GM19351 (cell line): Measurements from ENCODE around the gene KIF9.
"Not testable (repeated sequence)": the region's sequence is repeated elsewhere in the genome, so short reads cannot be mapped to it uniquely, and the experiment has no call there.

Experiments
- ATAC-seq: cut with Tn5 transposase; IDR thresholded peaks from one replicate; pipeline ENCODE4 v1.9.1; 2021; ENCODE audit warnings: mild to moderate bottlenecking, moderate library complexity; ENCODE audit not compliant: unreplicated experiment

Gene KIF9, protein sequence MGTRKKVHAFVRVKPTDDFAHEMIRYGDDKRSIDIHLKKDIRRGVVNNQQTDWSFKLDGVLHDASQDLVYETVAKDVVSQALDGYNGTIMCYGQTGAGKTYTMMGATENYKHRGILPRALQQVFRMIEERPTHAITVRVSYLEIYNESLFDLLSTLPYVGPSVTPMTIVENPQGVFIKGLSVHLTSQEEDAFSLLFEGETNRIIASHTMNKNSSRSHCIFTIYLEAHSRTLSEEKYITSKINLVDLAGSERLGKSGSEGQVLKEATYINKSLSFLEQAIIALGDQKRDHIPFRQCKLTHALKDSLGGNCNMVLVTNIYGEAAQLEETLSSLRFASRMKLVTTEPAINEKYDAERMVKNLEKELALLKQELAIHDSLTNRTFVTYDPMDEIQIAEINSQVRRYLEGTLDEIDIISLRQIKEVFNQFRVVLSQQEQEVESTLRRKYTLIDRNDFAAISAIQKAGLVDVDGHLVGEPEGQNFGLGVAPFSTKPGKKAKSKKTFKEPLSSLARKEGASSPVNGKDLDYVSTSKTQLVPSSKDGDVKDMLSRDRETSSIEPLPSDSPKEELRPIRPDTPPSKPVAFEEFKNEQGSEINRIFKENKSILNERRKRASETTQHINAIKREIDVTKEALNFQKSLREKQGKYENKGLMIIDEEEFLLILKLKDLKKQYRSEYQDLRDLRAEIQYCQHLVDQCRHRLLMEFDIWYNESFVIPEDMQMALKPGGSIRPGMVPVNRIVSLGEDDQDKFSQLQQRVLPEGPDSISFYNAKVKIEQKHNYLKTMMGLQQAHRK

GRCh38 chr3:47282424-47283192 is at the start of gene KIF9, which contains the start of gene KLHL18:
KIF9 (minus strand) TSS chr3:47282799; CDS start chr3:47277374, 5,425 bp downstream.
KLHL18 (plus strand) TSS chr3:47282944; CDS start chr3:47282966, 22 bp downstream.
- ATAC-seq = peak; percentile 79

DNA sequence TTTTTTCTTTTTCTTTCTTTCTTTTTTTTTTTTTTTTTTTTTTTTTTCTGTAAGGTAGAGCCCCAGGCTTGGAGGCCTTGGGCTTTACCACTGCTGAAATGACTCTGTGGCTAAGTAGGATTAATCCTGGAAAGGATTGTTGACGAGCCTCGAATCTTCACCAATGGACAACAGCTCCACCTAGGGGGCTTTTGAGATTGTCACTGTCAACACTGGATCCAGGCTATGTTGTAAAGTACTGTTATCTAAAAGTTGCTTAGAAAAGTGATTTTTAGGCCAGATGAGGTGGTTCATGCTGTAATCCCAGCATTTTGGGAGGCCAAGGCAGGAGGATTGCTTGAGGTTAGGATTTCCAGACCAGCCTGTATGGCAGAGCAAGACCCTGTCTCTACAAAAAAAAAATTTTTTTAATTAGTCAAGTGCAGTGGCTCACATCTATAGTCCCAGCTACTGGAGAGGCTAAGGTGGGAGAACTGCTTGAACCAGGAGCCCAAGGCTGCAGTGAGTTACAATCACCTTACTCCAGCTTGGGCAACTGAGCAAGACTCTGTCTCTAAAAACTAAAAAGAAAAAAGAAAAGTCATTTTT is 41.8 kb upstream of the KIF9 start:
- no peak for ATAC-seq

DNA sequence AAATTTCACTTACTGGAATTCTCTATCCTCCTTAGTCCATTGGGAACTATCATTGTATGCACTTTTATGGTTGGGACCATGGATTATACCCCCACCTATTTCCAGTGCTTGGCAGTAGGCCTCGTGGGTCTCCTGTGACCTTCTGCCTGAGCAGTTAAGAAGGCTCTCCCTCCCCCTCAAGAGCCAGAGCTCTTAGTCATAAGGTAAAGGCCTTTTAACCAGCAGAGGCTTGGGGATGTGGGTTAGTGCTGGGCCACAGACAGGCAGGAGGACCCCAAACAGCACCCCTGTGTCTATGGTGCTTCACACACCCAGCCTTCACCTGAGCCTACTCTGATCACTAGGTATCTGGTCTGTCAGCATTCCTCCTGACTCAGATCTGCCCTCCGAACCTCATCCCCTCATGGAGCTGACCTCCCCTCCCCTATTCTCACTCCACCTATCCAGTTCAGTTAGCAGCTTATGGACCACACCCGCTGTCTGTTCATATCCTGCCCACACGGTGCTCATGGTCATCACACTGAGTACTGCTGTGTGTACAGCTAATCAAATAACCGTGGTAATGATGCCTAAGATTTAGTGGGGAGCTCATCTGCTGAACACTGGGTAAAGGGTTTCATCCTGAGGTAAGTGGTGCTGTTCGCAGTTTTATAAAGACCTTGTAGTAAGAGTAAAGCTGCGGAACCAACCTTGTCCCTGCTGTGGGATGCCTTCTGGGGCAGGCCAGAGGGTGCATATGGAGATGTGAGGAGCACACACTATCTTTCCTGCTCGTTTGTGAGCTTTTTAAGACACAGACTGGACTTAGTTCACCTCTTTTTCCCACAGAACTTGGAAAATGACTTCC is 41.1 kb upstream of the KIF9 start:
- no peak for ATAC-seq

DNA sequence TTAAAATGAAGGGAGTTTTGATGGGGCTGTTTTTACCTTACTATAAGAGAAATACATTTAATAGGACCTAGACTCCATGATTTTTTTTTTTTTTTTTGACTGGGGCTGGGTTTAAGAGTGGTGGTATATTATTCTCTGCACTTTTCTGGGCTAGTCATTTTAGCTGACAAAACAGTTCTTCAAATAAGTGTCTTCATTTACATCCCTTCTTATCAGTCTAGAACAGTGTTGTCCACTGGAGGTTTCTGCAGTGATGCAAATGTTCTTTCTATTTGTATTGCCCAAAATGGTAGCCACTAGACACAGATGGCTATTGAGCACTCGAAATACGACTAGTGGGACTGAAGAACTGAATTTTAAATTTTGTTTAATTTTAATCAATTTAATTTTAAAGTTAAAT is 37.4 kb upstream of the KIF9 start:
- no peak for ATAC-seq

DNA sequence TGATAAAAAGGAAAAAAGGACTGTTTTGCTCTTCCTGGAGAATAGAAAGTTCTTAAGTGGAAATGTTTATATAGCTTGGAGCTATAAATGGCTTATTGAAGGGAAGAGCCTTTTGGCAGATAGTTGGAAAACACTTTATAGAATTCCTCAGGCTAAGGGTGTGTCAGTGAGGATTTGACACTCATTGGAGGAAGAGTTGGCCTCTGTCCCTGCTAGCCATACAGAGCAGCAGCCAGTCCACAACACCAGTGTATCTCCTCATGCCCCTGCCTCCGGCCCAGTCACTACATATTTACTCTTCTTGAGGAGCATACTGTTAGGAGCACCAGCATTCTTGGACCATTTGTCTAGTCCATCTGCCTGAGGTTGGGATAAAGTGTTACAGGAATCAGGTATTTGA is 36.3 kb upstream of the KIF9 start:
- no peak for ATAC-seq

- ATAC-seq = not testable (repeated sequence)
Observed at GRCh38 chr3:47316151-47316550, 33.6 kb upstream of the KIF9 start.

- ATAC-seq = no peak
Observed at GRCh38 chr3:47315069-47315647, 32.6 kb upstream of the KIF9 start.

DNA sequence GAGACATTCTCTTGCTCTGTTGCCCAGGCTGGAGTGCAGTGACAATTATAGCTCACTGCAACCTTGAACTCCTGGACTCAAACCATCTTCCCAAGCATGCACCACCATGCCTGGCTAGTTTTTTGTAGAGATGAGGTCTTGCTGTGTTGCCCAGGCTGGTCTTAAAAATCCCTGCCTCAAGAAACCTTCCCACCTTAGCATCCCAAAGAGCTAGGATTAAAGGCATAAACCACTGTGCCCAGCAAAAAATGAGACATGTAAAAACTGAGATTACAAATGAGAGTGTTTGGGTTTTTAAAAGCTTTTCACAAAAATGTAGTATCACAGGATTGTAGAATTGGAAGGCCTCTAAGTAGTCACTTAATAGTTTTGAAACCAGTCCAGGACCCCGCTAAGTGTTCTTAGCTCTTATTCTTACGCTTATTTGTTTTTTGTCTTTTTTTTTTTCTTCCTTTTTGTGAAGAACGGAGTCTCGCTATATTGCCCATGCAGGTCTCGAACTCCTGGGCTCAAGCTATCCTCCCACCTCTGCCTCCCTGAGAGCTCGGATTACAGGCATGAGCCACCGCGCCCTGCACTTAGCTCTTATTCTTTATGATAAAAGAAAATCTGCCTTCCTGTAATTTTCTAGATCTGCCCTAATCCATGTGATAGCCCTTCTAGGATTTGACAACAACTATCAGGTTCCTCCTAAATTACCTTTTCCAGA is 31.6 kb upstream of the KIF9 start:
- no peak for ATAC-seq

DNA sequence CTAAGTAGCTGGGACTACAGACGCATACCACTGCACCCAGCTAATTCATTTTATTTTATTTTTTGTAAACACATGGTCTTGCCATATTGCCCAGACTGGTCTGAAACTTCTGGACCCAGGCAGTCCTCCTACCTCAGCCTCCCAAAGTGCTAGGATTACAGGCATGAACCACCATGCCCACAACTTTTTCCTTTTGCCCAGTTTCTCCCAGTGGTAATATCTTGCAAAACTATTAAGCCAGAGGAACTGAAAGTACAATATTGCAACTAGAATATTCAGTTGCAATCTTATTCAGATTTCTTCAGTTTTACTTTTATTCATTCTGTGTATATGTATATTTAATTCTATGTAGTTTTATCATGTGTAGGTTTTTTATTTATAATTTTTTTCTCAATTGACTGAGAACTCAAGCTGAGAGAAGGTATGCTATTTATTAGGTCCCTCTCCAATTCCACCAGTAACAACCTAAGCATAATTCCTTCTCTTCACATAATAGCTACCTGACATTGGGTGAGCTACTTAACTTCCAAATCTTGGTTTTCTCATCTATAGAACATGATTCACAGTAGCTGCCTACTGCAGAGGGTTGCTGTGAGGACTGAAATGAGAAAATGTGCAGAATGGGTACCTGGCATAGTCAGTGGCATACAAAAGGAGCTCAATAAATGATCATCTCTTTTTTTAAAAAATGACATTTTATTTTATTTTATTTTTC is 30.9 kb upstream of the KIF9 start:
- no peak for ATAC-seq

- ATAC-seq = no peak
Observed at GRCh38 chr3:47310391-47310790, 27.8 kb upstream of the KIF9 start.

DNA sequence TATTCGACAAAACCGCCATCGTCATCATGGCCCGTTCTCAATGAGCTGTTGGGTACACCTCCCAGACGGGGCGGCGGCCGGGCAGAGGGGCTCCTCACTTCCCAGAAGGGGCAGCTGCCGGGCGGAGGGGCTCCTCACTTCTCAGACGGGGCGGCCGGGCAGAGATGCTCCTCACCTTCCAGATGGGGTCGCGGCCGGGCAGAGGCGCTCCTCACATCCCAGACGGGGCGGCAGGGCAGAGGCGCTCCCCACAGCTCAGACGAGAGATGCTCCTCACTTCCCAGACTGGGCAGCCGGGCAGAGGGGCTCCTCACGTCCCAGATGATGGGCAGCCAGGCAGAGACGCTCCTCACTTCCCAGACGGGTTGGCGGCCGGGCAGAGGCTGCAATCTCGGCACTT is 26.6 kb upstream of the KIF9 start:
- ATAC-seq = not testable (repeated sequence)

DNA sequence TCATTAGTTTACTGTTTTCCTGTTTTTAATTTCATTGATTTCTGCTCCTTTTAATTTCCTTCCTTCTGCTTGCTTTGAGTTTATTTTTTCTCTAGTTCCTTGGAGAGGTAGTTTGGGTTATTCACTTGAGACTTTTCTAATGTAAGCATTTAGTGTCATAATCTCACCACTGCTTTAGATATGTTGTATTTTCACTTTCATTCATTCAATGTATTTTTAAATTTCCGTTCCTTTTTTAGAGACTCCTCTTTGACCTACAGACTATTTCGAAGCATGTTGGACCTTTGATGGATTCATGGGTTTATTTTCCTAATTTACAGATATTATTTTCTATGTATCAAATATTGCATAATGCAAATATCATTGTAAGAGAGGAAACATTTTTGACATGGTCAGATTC is 23.4 kb upstream of the KIF9 start:
- ATAC-seq = no peak

- ATAC-seq = no peak
Observed at GRCh38 chr3:47301456-47301855, 18.9 kb upstream of the KIF9 start.

- no peak for ATAC-seq
Observed at GRCh38 chr3:47299381-47300318, 17.1 kb upstream of the KIF9 start.

GRCh38 chr3:47298439-47298838 is 15.8 kb upstream of the KIF9 start:
- no peak for ATAC-seq

- ATAC-seq = no peak
Observed at GRCh38 chr3:47296562-47297302, 14.1 kb upstream of the KIF9 start.

DNA sequence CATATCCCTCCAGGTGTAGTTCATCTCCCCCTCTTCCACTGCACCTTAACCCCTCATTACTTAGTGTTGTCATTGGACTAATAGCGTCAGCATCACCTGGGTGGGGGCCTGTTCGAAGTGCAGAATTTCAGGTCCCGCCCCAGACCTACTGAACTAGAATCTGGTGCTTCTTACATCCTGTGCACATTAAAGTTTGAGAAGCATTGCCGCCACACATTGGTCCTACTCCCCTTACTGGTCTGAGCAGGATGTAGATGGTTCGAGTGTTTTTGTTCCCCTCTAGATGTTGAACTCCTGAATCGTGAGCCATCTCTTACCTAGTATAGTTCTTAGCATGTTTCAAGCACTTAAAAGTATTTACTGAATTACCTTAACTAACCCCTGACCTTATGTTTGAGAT is 13.4 kb upstream of the KIF9 start:
- no peak for ATAC-seq
